GM12865 (cell line): ENCODE measurements around the gene LTB.

Experiments
- DNase-seq: peaks from one replicate; pipeline ENCODE4 v3.0.0; 2010; ENCODE audit warnings: low read depth
- H3K4me3 ChIP-seq: 2 replicates; pipeline ENCODE4 v1.5.1; 2011; ENCODE audit warnings: mild to moderate bottlenecking, low read depth, low read length, control low read depth
- CTCF ChIP-seq: IDR thresholded peaks from 2 replicates; pipeline ENCODE4 v1.5.1; 2011; ENCODE audit warnings: low read length, control low read depth, low read depth, inconsistent platforms; ENCODE audit not compliant: insufficient read depth; ENCODE audit errors: missing control alignments

The LTB gene

GRCh38 chr6:31626952-31627351 is 44.7 kb upstream of the LTB start:
- no peak overlapping the region for H3K4me3 ChIP-seq
- TF ChIP-seq CTCF, result no peak
- DNase-seq, result no peak

DNA sequence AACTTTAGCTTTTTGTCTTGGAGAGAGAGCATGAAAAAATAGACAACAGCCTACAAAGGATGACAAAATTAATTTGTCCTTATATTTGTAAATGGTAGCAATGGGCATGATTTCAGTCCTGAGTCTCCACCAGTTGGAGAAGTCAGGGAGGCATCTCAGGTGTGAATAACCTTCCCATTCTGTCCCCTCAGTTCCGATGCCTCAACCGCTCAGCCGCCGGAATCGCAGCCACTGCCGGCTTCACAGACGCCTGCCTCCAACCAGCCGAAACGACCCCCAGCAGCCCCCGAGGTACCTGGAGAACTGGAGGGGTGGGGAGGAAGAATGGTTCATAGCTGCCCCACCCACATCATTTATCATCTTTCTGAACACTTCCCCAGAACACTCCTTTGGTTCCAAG is 41.8 kb upstream of the LTB start:
- no peak for TF ChIP-seq CTCF
- H3K4me3 ChIP-seq, result no peak overlapping the region
- DNase-seq, result no peak

GRCh38 chr6:31622684-31623091 is 40.5 kb upstream of the LTB start:
- no peak overlapping the region for H3K4me3 ChIP-seq
- no peak for DNase-seq

DNA sequence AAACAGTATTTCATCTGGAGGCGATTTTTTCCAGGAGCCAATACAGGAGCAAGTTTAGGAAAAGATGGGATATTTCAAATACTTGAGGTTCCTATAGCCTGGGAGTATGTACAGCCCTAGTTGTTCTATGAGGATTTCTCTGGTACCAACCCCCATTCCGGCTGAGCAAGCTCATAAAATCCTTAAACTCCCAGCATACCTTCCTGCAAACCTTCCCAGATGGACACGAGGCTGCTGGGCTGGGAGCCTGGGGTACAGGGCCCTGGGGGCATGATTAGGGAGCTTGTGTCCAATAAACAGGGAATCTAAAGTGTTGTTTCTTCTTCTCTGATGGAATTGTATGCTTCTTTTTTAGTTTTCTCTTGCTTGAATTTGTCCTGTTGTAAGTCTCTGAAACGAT is 39.8 kb upstream of the LTB start:
- no peak for TF ChIP-seq CTCF
- no peak for DNase-seq
- peak overlapping the region; percentile 98 for H3K4me3 ChIP-seq

More at GRCh38 chr6:31622684-31623091, 40.5 kb upstream of the LTB start:
- TF ChIP-seq CTCF, result no peak

DNA sequence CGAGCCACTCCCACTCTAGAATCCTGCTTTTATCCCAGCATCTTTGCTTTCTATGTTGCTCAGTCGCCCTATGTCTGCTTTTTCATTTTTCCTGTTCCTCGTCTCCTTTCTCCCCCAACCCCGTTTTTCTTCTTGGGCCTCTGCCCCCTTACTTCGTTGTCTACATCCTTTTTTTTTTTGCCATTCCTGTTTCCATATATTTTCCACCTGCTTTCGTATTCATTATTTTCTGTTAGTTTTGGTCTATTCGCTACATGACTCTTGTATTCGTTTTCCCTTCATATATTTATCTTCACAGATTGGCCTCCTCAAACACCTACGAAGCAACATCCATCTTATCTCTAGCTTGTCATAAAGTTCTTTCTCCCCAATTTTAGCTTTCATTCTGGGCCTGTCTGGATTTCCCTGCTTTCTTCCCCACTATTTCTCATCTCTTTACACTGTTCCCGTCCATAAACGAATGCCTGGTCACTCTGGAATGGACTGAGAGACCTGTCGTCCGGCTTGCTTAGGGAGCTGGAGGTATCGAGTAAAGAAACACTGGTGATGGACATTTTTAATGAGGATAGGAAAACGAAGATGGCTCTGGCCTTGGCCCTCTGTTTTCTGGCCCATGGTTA is 39.2 kb upstream of the LTB start:
- TF ChIP-seq CTCF, result no peak
- DNase-seq, result no peak

GRCh38 chr6:31620586-31621319 is 38.5 kb upstream of the LTB start, which contains the start of gene PRRC2A:
Gene PRRC2A, plus strand, starts transcription at chr6:31620715. Its CDS starts 2,075 bp downstream, at chr6:31622790.
- no peak for DNase-seq
- peak within 1 kb of the TSS; percentile 98 for H3K4me3 ChIP-seq
- no peak for TF ChIP-seq CTCF

More for the DNA sequence above, 39.2 kb upstream of the LTB start:
- H3K4me3 ChIP-seq, result peak overlapping the region; percentile 98
